Activated T-cell treated with anti-CD3 and anti-CD28 coated beads, Interleukin-2, amount 50 U/mL, for 24 hours (primary cell): ENCODE results near the gene MROH2A.

ENCODE experiments used
- DNase-seq: peaks from one replicate; pipeline ENCODE4 v3.0.0-alpha.2; 2020
- H3K27ac Mint-ChIP-seq: 2 replicates; pipeline ENCODE4 v1.8.0; 2020; ENCODE audit warnings: mild to moderate bottlenecking, mixed read lengths
- H3K27me3 Mint-ChIP-seq: 2 replicates; pipeline ENCODE4 v1.8.0; 2020; ENCODE audit warnings: mixed read lengths
- H3K36me3 Mint-ChIP-seq: 2 replicates; pipeline ENCODE4 v1.8.0; 2020; ENCODE audit warnings: low read depth, mixed read lengths
- H3K4me1 Mint-ChIP-seq: 2 replicates; pipeline ENCODE4 v1.8.0; 2020; ENCODE audit warnings: low read depth, mixed read lengths
- H3K4me3 Mint-ChIP-seq: 2 replicates; pipeline ENCODE4 v1.8.0; 2020; ENCODE audit warnings: mild to moderate bottlenecking, moderate library complexity, mixed read lengths
- H3K9me3 Mint-ChIP-seq: 2 replicates; pipeline ENCODE4 v1.8.0; 2020; ENCODE audit warnings: mixed read lengths

Gene MROH2A

DNA sequence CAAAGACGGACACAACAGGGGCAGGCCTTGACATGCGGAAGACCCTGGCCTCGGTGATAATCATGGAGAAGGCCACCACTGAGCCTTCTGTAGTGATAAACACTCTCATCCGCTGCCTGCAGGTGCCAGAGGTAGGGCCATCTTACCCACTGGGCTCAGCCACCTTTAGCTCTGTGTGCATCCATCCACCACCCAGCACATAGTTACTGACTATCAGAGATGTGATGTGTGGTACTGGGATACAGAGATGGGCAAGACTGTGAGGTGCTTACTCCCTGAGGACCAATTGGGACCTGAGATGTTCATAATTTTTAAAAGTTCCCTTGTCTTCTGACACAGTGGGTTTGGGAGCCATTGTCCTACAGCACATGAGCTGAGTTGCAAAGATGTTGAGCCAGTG, 1.6 kb downstream of the MROH2A start:
- Mint-ChIP-seq H3K27ac (no peak overlapping the region), H3K27me3 (peaks cover 25% of the 10 kb centered on the region), H3K36me3 (no peaks in the 10 kb centered on the region), H3K4me1 (no peaks in the 10 kb centered on the region), H3K4me3 (no peak overlapping the region), H3K9me3 (peaks cover 14% of the 10 kb centered on the region)
- no peak for DNase-seq

DNA sequence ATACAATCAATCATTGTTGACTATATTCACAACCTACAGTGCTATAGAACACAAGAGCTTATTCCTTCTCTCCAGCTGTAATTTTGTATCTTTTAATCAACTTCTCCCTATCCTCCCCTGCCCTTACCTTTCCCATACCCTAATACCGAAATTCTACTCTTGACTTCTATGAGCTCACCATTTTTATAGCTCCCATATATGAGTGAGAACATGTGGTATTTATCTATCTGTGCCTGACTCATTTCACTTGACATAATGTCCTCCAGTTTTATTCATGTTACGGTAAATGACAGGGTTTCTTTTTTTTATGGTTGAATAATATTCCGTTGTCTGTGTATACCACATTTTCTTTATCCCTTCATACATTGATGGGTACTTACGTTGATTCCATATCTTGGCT, 2.6 kb downstream of the MROH2A start:
- H3K27ac Mint-ChIP-seq, result no peak overlapping the region
- no peaks in the 10 kb centered on the region for H3K36me3 Mint-ChIP-seq
- peaks cover 9% of the 10 kb centered on the region for H3K9me3 Mint-ChIP-seq
- DNase-seq, result no peak
- peaks cover 24% of the 10 kb centered on the region for H3K27me3 Mint-ChIP-seq
- H3K4me1 Mint-ChIP-seq, result no peaks in the 10 kb centered on the region
- H3K4me3 Mint-ChIP-seq, result no peak overlapping the region

DNA sequence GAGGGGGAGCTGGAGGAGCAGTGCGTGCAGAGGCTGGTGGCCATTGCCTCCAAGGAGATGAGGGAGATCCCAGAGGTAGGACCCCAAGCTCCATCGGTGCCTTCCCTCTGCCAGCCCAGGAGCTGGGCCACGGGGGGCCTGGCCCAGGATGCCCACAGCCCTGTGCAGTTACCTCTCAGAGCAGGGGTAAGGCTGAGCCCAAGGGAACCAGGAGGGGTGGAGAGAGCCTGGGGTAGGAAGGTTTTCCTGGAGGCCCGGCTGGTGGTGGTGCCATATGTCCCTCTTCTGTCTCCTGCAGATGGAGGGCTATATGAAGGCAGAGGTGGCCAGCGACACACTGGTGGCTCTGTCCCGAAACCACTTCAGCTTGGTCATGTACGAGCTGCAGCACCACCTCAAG, 11.4 kb downstream of the MROH2A start:
- Mint-ChIP-seq H3K27me3 (peaks cover 4% of the 10 kb centered on the region), H3K9me3 (no peaks in the 10 kb centered on the region), H3K4me3 (no peak overlapping the region), H3K27ac (no peak overlapping the region), H3K4me1 (no peaks in the 10 kb centered on the region), H3K36me3 (no peaks in the 10 kb centered on the region)
- DNase-seq, result no peak

DNA sequence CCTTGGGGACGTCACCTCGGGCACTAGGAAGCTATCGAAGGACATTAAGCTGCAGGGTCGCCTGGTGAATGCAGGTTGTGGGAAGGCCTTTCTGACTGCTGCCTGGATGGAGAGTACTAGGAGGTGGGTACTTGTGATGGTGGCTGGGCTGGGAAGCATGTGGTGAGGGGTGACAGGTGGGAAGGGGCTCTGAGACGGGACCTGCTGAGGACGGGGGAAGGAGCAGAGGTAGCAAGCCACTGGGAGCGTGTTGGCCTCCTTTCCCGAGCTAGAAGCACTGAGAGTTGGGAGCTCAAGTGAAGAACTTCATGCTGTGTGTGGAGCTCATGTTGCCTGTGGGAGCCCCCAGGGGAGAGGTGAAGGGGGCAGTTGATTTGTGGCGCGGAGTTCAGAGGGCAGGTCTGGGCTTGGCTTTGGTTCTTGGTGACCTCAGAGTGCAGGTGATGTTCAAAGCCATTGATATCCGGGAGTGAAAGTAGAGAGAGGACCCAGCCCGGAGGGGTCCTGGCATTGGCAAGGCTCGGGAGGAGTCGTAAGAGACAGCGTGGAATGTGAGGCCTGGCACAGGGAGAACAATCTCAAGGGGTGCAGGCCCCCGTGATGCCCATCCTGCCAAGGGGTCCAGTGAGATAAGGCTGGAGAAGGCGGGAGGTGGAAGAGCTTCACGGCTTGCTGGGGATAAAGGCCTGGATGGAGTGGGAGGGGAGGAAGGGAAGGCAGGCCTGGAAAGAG, 13.2 kb downstream of the MROH2A start:
- Mint-ChIP-seq H3K27ac (no peak overlapping the region), H3K27me3 (no peaks in the 10 kb centered on the region), H3K4me3 (no peak overlapping the region), H3K36me3 (no peaks in the 10 kb centered on the region), H3K4me1 (no peaks in the 10 kb centered on the region), H3K9me3 (no peaks in the 10 kb centered on the region)
- no peak for DNase-seq

DNA sequence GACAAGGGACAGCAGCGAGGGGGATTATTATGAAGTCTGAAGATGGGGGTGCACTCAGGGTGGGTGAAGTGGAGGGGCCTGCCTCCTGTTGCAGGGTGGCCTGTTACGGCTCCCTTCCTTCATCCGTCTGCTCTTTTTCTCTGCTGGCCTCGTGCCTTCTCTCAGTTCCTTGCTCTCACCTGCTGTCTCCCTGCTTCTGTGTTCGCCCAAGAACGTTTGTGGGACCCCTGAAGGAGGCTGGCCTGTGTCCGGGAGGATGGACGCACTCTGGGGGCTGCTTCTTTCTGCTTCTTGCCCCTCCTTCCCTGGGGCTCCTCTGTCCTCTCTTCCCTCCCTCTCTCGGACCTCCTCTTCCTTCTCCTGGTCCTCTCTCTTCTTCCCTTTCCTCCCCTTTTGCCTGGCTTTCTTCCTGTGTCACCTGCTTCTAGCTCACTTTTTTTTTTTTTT, 13.8 kb downstream of the MROH2A start:
- Mint-ChIP-seq H3K4me1 (no peaks in the 10 kb centered on the region), H3K27me3 (no peaks in the 10 kb centered on the region), H3K27ac (no peak overlapping the region)

DNA sequence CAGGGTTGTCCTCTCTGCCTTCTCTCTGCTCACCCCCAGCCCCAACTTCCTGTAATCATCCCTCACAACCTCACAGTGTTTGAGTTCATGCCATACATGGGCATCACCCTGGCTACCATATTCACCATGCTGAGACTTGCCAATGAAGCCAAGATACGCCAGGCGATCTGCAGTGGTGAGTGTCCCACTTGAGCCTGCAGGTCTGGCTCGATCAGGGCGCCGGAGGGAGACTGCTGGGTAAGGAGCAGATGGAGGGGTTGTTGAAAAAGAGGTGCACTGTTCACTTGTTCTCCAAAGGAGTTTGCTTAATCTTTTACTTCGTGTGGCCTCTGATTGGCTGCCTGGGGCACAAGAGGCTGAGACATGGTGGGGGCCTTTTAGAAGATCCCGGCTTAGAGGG, 14.6 kb downstream of the MROH2A start:
- Mint-ChIP-seq H3K4me3 (no peak overlapping the region), H3K9me3 (no peaks in the 10 kb centered on the region), H3K36me3 (no peaks in the 10 kb centered on the region), H3K4me1 (no peaks in the 10 kb centered on the region), H3K27me3 (no peaks in the 10 kb centered on the region), H3K27ac (no peak overlapping the region)
- DNase-seq, result no peak

More for the DNA sequence above, 13.8 kb downstream of the MROH2A start:
- Mint-ChIP-seq H3K9me3 (no peaks in the 10 kb centered on the region), H3K36me3 (no peaks in the 10 kb centered on the region), H3K4me3 (no peak overlapping the region)
- no peak for DNase-seq

DNA sequence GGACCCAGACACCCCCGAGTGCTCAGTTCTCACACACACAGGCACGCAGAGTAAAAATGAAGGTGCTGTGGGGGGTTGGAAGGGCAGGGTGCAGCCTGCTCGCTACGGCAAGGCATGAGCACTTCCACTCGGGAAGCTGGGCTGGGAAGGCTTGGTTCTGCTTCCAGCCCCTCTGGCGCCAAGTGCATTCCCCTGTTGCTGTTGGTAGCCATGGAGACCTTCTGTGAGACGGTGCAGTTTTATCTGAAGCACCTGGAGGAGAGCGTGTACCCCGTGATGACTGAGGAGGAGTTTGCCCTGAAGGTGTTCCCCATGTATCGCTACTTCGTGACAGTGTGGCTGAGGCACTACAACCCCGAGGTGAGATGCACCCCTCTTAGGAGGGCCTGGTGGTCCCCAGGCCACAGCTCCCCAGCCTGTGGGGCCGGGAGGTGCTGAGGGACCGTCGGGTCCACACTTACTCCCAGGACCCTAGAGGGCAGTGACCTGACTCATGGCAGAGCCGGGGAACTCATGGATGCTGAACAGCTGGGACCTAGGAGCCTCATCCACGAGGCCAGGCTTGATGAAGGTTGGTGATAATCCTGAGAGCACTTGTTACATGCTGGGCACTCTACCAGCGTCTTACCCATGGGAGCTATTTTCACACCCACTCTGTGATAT, 15.5 kb downstream of the MROH2A start:
- DNase-seq, result no peak
- H3K4me3 Mint-ChIP-seq, result no peak overlapping the region

DNA sequence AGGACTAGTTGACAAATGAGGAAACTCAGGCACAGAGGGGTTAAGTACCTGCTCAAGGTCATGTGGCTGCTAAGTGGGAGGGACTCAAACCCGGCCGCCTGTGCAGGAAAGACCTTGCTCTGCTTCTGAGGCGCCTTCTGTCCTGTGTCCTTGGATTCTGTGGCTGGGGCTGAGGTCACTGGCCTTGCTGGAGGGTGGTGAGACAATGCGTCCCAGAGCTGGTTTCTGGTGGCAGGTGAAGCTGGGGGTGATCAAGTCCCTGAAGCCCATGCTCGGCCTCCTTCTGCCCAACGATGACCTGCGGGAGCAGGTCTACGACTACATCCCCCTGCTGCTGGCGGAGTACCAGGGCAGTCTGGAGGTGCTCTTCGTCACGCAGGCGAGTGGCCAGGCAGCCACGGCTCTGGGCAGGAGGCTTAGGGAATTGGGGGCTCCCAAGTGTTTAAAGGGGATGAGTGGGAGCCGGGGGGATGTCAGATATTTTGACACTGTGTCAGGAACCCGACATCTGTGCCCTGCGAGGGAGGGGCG, 16.1 kb downstream of the MROH2A start:
- peak; percentile 16 for DNase-seq
- Mint-ChIP-seq H3K36me3 (no peaks in the 10 kb centered on the region), H3K4me1 (no peaks in the 10 kb centered on the region), H3K9me3 (no peaks in the 10 kb centered on the region), H3K27ac (no peak overlapping the region), H3K4me3 (no peak overlapping the region), H3K27me3 (peaks cover 2% of the 10 kb centered on the region)

More for the DNA sequence above, 15.5 kb downstream of the MROH2A start:
- Mint-ChIP-seq H3K9me3 (no peaks in the 10 kb centered on the region), H3K27ac (no peak overlapping the region), H3K4me1 (no peaks in the 10 kb centered on the region), H3K36me3 (no peaks in the 10 kb centered on the region), H3K27me3 (peaks cover 2% of the 10 kb centered on the region)

DNA sequence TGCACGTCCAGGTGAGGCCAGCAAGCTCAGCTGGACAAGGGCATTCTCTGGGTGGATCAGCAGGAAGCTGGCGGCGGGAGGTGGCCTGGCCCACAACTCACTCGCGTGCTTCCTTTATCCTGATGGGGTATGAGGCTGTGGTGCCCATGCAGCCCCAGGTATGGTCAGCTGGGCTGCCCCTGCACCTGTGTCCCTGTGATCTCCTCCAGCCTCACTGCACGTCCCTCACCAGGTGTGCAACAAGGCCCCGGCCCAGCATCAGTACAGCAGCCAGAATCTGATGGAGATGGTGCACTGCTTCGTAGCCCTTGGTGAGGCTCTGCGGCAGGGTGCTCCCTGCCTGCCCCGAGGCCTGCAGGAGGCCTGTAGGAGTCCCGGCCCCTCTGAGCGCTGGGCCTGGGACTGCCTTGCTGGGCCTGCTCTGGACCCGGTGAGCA, 17.6 kb downstream of the MROH2A start:
- Mint-ChIP-seq H3K27ac (no peak overlapping the region), H3K27me3 (peaks cover 2% of the 10 kb centered on the region), H3K9me3 (no peaks in the 10 kb centered on the region), H3K4me3 (no peak overlapping the region), H3K36me3 (no peaks in the 10 kb centered on the region), H3K4me1 (no peaks in the 10 kb centered on the region)
- no peak for DNase-seq

DNA sequence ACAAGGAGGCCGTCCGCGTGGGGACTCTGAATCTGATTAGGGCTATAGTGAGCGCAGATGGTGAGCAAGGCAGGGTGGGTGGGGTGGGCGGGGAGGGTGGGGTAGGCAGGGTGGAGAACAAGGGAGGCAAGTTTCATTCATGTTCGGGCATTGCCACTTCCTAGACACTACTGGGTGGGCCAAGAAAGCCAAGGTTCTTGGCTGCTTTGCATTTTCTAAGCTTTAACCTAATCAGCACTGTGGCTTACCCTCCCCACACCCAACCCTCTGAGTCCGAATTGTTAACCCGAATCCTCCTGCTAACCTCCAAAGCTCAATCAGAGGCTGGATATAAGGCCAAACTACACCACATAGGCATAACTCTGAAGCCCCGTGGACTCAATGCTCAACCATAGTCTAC, 18.1 kb downstream of the MROH2A start:
- no peaks in the 10 kb centered on the region for H3K9me3 Mint-ChIP-seq
- no peak overlapping the region for H3K4me3 Mint-ChIP-seq
- no peak overlapping the region for H3K27ac Mint-ChIP-seq
- peaks cover 2% of the 10 kb centered on the region for H3K4me1 Mint-ChIP-seq
- no peaks in the 10 kb centered on the region for H3K36me3 Mint-ChIP-seq
- DNase-seq, result no peak
- H3K27me3 Mint-ChIP-seq, result peaks cover 2% of the 10 kb centered on the region

DNA sequence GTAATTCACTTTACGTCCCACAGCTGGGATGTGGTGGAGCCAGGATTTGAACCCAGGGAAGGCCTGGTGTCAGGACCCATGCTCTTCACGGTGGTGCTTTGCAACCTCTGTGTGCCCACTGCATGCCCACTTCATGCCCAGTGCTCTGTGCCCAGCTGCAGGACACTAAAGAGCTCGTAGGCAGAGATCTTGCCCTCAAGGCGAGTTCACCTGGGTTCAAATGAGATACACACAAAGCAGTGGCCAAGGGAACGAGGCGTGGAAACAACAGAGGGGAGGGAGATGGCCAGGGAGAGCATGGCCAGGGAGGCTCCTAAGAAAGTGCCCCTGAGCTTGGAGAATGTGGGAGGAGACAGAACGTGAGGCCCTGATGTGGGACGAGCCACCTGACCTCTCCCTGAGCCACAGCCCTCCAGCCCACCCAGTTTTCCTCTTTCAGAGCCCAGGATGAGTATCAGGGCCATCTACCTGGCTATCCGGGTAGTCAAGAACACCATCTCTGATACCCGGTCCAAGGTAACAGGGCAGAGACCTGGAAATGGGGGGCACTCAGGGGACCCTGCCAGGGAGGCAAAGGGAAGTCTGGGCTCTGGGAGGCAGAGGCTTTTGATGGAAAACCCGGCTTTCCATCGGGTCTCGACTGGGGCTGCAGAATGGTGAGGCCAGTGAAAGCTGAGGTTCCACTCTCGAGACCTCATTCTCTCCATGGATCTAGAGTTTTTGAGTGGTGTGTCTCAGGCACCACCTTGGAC, 20.4 kb downstream of the MROH2A start:
- H3K4me3 Mint-ChIP-seq, result no peak overlapping the region
- no peaks in the 10 kb centered on the region for H3K9me3 Mint-ChIP-seq
- DNase-seq, result peak; percentile 20
- no peak overlapping the region for H3K27ac Mint-ChIP-seq
- no peaks in the 10 kb centered on the region for H3K36me3 Mint-ChIP-seq
- H3K27me3 Mint-ChIP-seq, result peaks cover 17% of the 10 kb centered on the region
- peaks cover 2% of the 10 kb centered on the region for H3K4me1 Mint-ChIP-seq

DNA sequence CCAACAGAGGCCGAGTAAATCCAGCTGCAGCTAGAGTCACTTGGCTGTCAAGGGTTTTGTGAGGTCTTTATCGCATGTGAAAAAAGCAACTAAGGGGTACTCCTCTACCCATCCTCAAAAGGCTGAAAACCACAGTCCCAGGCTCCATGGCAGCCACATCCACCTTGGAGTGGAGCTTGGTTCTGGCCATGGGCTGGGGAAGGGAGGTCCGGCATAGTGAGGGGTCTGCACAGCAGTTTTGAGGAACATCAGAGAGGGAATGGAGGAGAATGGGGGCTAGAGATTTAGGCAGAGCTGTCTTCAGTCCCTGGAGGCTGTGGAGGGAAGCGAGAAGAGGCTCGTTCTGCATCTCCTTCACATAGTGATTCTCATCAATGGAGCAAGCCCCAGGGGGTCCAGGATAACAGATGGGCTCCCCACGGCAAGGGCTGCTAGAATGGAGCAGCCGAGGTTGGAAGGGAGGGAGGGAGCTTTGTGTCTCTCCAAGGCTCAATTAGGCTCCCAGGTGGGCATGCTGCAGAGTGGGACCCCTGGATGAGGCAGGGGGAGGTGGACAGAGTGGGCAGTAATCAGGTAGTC, 21.0 kb downstream of the MROH2A start:
- Mint-ChIP-seq H3K9me3 (no peaks in the 10 kb centered on the region), H3K4me3 (no peak overlapping the region), H3K27me3 (peaks cover 18% of the 10 kb centered on the region), H3K36me3 (no peaks in the 10 kb centered on the region), H3K4me1 (peaks cover 2% of the 10 kb centered on the region), H3K27ac (no peak overlapping the region)
- DNase-seq, result no peak

DNA sequence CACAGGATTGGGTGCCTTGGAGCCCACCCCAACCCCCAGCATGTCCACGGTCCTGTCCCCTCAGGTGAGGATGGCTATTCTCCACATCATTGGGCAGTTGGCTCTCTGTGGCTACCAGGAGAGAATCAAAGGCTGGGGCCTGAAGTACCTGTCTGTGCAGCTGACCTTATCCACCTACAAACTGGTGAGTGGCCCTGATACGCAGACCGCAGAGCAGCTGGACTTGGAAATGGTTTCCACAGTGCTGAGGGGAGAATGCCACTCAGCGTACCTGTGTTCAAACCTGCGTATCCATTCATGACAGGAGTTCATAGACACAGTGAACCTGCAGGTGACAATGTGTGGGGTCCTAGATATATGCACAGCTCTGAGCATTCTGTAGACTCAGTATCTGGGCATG, 21.6 kb downstream of the MROH2A start:
- Mint-ChIP-seq H3K27ac (no peak overlapping the region), H3K4me3 (no peak overlapping the region), H3K9me3 (no peaks in the 10 kb centered on the region), H3K27me3 (peaks cover 22% of the 10 kb centered on the region), H3K36me3 (no peaks in the 10 kb centered on the region), H3K4me1 (peaks cover 2% of the 10 kb centered on the region)
- peak; percentile 15 for DNase-seq

DNA sequence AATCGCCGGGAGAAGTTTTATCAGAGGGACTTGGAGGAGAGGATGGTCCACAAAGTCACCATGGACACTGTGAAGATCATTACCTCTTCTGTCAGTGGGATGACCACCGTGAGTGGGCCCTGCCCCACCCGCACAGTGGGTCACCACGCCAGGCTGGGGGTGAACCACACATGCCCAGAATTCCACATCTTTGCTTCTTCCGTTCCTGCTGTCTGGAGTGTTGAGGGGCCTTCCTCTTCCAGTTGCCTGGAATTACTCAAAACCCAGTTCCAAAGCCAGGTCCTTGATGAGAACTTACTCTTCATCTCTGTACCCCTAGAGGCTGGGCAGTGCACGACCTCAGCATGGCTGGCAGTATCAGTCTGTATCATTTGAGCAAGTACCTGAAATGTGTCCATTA, 22.1 kb downstream of the MROH2A start:
- Mint-ChIP-seq H3K4me1 (peaks cover 2% of the 10 kb centered on the region), H3K9me3 (no peaks in the 10 kb centered on the region), H3K4me3 (no peak overlapping the region), H3K36me3 (no peaks in the 10 kb centered on the region), H3K27me3 (peaks cover 22% of the 10 kb centered on the region), H3K27ac (no peak overlapping the region)
- no peak for DNase-seq
